Upper lobe of left lung (tissue), 6 donors: Measurements from ENCODE around the gene C19orf25. TPM values are rescaled to one million over a fixed set of nuclear protein-coding genes. Genes with fewer than 3 reads are reported as not detected.

Source experiments
- ATAC-seq, 2 donors: fragments of 200-7000 bp; cut with Tn5 transposase; one replicate each; pipeline ENCODE4 v1.9.1; 2022; ENCODE audit warnings: mild to moderate bottlenecking in 2 of 2, moderate library complexity in 2 of 2; ENCODE audit not compliant: low FRiP score in 2 of 2
- DNase-seq, 2 donors: peaks; one replicate each; pipeline ENCODE4 v3.0.0-alpha.2; 2019 to 2020
- H3K27ac ChIP-seq, 4 donors: fragments of 200-600 bp; sonication (generic); one replicate each; pipeline ENCODE4 v1.5.1; 2016 to 2019
- H3K27me3 ChIP-seq, 4 donors: fragments of 200-600 bp; sonication (generic); one replicate each; pipeline ENCODE4 v1.5.1; 2017 to 2019
- H3K36me3 ChIP-seq, 4 donors: fragments of 200-600 bp; sonication (generic); one replicate each; pipeline ENCODE4 v1.5.1; 2016 to 2019
- H3K4me1 ChIP-seq, 4 donors: fragments of 200-600 bp; sonication (generic); one replicate each; pipeline ENCODE4 v1.5.1; 2018 to 2019
- H3K4me3 ChIP-seq, 4 donors: fragments of 200-600 bp; sonication (generic); one replicate each; pipeline ENCODE4 v1.5.1; 2017 to 2019; ENCODE audit warnings: mild to moderate bottlenecking in 2 of 4, moderate library complexity in 1 of 4
- H3K9me3 ChIP-seq, 4 donors: fragments of 200-600 bp; sonication (generic); one replicate each; pipeline ENCODE4 v1.5.1; 2018 to 2019
- EP300 ChIP-seq, 4 donors: sonication (generic); formaldehyde crosslinking; IDR thresholded peaks; one replicate each; pipeline ENCODE4 v1.5.1; 2017; ENCODE audit warnings: antibody characterized with exemption in 4 of 4, control low read depth in 2 of 4
- POLR2A ChIP-seq, 4 donors: fragments of 450-650 bp; IDR thresholded peaks; one replicate each; pipeline ENCODE4 v1.5.1; 2016 to 2017; ENCODE audit warnings: antibody characterized with exemption in 4 of 4, mild to moderate bottlenecking in 2 of 4
- POLR2AphosphoS5 ChIP-seq, 2 donors: sonication (generic); formaldehyde crosslinking; IDR thresholded peaks; one replicate each; pipeline ENCODE4 v1.5.1; 2017; ENCODE audit warnings: antibody characterized with exemption in 2 of 2
- WGBS, 2 donors: methylation state at CpG; one replicate each; pipeline ENCODE4 v1.1.5; 2017 to 2018; 5-methylcytosine and 5-hydroxymethylcytosine counted together
- total RNA-seq, 6 donors: library from RNA; depleted of rRNA in 4 of 6; stranded (reverse); fragments of >200 nt in 4 of 6; gene quantifications; one replicate each; pipeline versions ENCODE4 v1.1.0 to v1.2.1, GENCODE V29; 2016 to 2021
- TF ChIP-seq, protein P1 (sequence below), 6 experiments: fragments of 450-650 bp in 4 of 6; fragments of 200-600 bp in 2 of 6; sonication (generic) in 2 of 6; IDR thresholded peaks; one replicate each; pipeline ENCODE4 v1.5.1; 2016 to 2019; ENCODE audit warnings: antibody characterized with exemption in 6 of 6
- donor health status: DM: no; HTN: no; CAD: no; lungs with moderate emphysema.
- donor health status: DM: no; HTN: yes; CAD: no; lungs with severe emphysema.

Gene C19orf25
- total RNA-seq, 6 donors from 2014 or later: 27.2 to 82.8 (median 37.5) TPM

DNA sequence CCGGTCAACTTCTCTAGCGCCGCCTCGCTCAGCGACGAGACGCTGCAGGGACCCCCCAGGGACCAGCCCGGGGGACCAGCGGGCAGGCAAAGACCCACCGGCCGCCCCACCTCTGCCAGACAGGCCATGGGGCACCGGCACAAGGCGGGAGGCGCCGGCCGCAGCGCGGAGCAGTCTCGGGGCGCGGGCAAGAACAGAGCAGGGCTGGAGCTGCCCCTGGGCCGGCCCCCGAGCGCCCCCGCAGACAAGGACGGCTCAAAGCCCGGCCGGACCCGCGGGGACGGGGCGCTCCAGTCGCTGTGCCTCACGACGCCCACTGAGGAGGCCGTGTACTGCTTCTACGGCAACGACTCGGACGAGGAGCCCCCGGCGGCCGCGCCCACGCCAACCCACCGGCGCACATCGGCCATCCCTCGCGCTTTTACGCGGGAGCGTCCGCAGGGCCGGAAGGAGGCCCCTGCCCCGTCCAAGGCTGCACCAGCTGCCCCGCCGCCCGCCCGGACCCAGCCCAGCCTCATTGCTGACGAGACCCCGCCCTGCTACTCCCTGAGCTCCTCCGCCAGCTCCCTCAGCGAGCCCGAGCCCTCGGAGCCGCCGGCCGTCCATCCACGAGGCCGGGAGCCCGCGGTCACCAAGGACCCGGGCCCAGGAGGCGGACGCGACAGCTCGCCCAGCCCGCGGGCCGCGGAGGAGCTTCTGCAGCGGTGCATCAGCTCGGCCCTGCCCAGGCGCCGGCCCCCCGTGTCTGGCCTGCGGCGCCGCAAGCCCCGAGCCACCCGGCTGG, 11.3 kb downstream of the C19orf25 start:
- TF ChIP-seq POLR2AphosphoS5 (IDR thresholded peaks at IDR 0.05) (no peak), EP300 (IDR thresholded peaks at IDR 0.05) (no peak), POLR2A (IDR thresholded peaks at IDR 0.05) (no peak)
- TF ChIP-seq, protein P1, sequence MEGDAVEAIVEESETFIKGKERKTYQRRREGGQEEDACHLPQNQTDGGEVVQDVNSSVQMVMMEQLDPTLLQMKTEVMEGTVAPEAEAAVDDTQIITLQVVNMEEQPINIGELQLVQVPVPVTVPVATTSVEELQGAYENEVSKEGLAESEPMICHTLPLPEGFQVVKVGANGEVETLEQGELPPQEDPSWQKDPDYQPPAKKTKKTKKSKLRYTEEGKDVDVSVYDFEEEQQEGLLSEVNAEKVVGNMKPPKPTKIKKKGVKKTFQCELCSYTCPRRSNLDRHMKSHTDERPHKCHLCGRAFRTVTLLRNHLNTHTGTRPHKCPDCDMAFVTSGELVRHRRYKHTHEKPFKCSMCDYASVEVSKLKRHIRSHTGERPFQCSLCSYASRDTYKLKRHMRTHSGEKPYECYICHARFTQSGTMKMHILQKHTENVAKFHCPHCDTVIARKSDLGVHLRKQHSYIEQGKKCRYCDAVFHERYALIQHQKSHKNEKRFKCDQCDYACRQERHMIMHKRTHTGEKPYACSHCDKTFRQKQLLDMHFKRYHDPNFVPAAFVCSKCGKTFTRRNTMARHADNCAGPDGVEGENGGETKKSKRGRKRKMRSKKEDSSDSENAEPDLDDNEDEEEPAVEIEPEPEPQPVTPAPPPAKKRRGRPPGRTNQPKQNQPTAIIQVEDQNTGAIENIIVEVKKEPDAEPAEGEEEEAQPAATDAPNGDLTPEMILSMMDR (IDR thresholded peaks at IDR 0.05): no peak

DNA sequence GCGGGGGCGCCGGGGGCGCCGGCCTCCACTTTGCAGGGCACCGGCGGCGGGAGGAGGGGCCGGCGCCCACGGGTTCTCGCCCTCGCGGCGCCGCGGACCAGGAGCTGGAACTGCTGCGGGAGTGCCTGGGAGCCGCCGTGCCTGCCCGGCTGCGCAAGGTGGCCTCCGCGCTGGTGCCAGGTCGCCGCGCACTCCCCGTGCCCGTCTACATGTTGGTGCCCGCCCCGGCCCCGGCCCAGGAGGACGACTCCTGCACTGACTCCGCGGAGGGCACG, 11.9 kb downstream of the C19orf25 start:
- TF ChIP-seq POLR2AphosphoS5 (IDR thresholded peaks at IDR 0.05): no peak
- TF ChIP-seq POLR2A (IDR thresholded peaks at IDR 0.05): no peak
- TF ChIP-seq EP300 (IDR thresholded peaks at IDR 0.05): no peak
- TF ChIP-seq, protein P1 (IDR thresholded peaks at IDR 0.05): no peak
- H3K4me1 ChIP-seq: peaks cover 60 to 74% (median 65%) of the 10 kb centered on the region in 4 donors
- 14% methylated on average over 7 of the region's 36 CpGs; no CpG with 5 or more reads in 1 of the 2 donors for WGBS, 2 donors
- H3K9me3 ChIP-seq: no peaks in the 10 kb centered on the region
- ATAC-seq (no peak), DNase-seq (no peak)
- no peaks in the 10 kb centered on the region for H3K36me3 ChIP-seq
- peak overlapping the region in 1 of 4 donors; percentile 3 for H3K4me3 ChIP-seq
- peaks cover 5 to 73% (median 51%) of the 10 kb centered on the region in 4 donors for H3K27me3 ChIP-seq
- no peak overlapping the region for H3K27ac ChIP-seq

More for the DNA sequence above, 11.3 kb downstream of the C19orf25 start:
- H3K4me3 ChIP-seq: peak overlapping the region in 1 of 4 donors; percentile 3
- peaks cover 5 to 79% (median 54%) of the 10 kb centered on the region in 4 donors for H3K27me3 ChIP-seq
- H3K27ac ChIP-seq: no peak overlapping the region
- H3K4me1 ChIP-seq: peaks cover 60 to 78% (median 65%) of the 10 kb centered on the region in 4 donors
- H3K9me3 ChIP-seq: no peaks in the 10 kb centered on the region
- no peaks in the 10 kb centered on the region for H3K36me3 ChIP-seq
- ATAC-seq (no peak), DNase-seq (peak in 1 of 2 donors; percentile 85)
- WGBS, 2 donors: 0 to 2% methylated on average over 1 to 13 of the region's 92 CpGs

DNA sequence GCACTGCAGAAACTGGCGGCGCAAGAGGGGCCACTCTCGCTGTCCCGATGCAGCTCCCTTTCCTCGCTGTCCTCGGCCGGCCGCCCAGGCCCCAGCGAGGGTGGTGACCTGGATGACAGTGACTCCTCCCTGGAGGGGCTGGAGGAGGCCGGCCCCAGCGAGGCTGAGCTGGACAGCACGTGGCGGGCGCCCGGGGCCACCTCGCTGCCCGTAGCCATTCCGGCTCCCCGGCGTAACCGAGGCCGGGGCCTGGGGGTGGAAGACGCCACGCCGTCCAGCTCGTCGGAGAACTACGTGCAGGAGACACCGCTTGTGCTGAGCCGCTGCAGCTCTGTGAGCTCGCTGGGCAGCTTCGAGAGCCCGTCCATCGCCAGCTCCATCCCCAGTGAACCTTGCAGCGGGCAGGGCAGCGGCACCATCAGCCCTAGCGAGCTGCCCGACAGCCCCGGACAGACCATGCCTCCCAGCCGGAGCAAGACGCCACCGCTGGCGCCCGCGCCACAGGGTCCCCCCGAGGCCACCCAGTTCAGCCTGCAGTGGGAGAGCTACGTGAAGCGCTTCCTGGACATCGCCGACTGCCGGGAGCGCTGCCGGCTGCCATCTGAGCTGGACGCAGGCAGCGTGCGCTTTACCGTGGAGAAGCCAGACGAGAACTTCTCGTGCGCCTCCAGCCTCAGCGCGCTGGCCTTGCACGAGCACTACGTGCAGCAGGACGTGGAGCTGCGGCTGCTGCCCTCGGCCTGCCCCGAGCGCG, 12.4 kb downstream of the C19orf25 start:
- Histone ChIP-seq H3K4me1 (peaks cover 56 to 69% (median 62%) of the 10 kb centered on the region in 4 donors), H3K9me3 (no peaks in the 10 kb centered on the region), H3K36me3 (no peaks in the 10 kb centered on the region), H3K27ac (no peak overlapping the region), H3K4me3 (no peak overlapping the region), H3K27me3 (peaks cover 5 to 68% (median 49%) of the 10 kb centered on the region in 4 donors)
- ATAC-seq (no peak), DNase-seq (peak in 1 of 2 donors; percentile 83)
- 0 to 26% methylated on average over 1 to 45 of the region's 70 CpGs for WGBS, 2 donors
- TF ChIP-seq POLR2AphosphoS5 (IDR thresholded peaks at IDR 0.05) (no peak), POLR2A (IDR thresholded peaks at IDR 0.05) (no peak), EP300 (IDR thresholded peaks at IDR 0.05) (no peak)
- TF ChIP-seq, protein P1 (IDR thresholded peaks at IDR 0.05): no peak

DNA sequence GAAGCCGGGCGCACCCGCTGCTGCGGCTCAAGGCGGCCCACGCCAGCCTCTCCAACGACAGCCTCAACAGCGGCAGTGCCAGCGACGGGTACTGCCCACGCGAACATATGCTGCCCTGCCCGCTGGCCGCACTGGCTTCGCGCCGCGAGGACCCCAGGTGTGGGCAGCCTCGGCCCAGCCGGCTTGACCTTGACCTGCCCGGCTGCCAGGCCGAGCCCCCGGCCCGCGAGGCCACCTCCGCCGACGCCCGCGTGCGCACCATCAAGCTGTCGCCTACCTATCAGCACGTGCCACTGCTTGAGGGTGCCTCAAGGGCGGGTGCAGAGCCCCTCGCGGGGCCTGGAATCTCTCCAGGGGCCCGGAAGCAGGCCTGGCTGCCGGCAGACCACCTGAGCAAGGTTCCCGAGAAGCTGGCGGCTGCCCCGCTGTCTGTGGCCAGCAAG, 13.0 kb downstream of the C19orf25 start:
- H3K9me3 ChIP-seq: no peaks in the 10 kb centered on the region
- TF ChIP-seq POLR2AphosphoS5 (IDR thresholded peaks at IDR 0.05) (no peak), EP300 (IDR thresholded peaks at IDR 0.05) (no peak), POLR2A (IDR thresholded peaks at IDR 0.05) (no peak)
- TF ChIP-seq, protein P1 (IDR thresholded peaks at IDR 0.05): no peak
- peaks cover 0 to 2% (median 0%) of the 10 kb centered on the region in 4 donors for H3K36me3 ChIP-seq
- peaks cover 50 to 63% (median 56%) of the 10 kb centered on the region in 4 donors for H3K4me1 ChIP-seq
- 50% methylated on average over 4 of the region's 41 CpGs; no CpG with 5 or more reads in 1 of the 2 donors for WGBS, 2 donors
- DNase-seq (no peak), ATAC-seq (no peak)
- H3K27me3 ChIP-seq: peaks cover 5 to 62% (median 46%) of the 10 kb centered on the region in 4 donors
- H3K27ac ChIP-seq: no peak overlapping the region
- peak overlapping the region in 1 of 4 donors; percentile 20 for H3K4me3 ChIP-seq
